ENCODE measurements around the gene RFX2.

DNA sequence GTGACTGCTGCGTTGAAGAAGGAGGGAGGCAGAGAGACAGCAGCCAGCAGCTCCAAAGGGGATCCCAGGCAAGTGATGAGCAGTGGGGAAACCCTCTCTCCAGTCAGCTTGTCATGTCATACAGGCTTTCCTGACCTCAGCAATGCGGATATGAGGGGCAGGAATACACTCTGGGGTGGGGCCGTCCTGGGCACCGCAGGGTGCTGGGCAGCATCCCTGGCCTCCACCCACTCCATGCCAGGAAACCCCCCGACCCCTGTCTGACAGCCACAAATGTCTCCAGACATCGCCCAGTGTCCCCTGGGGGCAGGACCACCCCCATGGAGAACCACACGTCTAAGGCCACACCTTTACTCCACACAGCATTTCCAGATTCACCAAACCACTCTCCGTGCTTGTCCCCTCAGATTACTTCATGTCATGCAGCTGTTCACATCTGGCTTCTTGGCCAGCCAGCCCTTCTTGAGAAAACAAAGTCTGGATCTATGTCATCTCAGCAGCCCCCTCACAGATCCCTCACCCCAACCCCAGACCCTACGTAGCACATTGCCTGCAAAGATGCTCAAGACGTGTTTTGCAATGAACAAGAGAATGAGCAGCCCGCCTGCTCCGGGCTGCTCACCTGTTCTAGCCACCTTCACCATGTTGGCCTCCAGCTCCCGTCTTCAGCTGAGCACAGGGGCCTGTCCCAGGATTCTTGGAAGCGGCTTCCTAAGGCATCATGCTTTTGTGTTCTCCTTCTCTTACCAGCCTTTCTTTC lies 46.5 kb downstream of the RFX2 start:
- TF ChIP-seq TAF1 (IDR thresholded peaks at IDR 0.05; ENCODE audit: borderline replicate concordance, low read depth, low read length) (no peak), POLR2A (IDR thresholded peaks at IDR 0.05; ENCODE audit: low read depth, low read length) (no peak), POLR2AphosphoS5 (IDR thresholded peaks at IDR 0.05; ENCODE audit: low read depth, low read length) (no peak)
